Prostate gland (tissue), 2 donors: ENCODE results near the gene ADGRG1. TPM values are rescaled to one million over a fixed set of nuclear protein-coding genes. Genes with fewer than 3 reads are reported as not detected.

ENCODE experiments used
- DNase-seq: peaks from one replicate; pipeline ENCODE4 v3.0.0-alpha.2; 2019; ENCODE audit warnings: low spot score
- H3K27ac ChIP-seq, 2 donors: fragments of 200-600 bp; sonication (generic); 2 replicates each; pipeline ENCODE4 v1.5.1; 2017 to 2019
- H3K27me3 ChIP-seq: fragments of 200-600 bp; sonication (generic); replicated peaks from 2 replicates; pipeline ENCODE4 v1.5.1; 2019; ENCODE audit not compliant: insufficient read depth
- H3K36me3 ChIP-seq, 2 donors: fragments of 200-600 bp; sonication (generic); 1 replicate in 1 of 2; 2 replicates in 1 of 2; pipeline versions ENCODE4 v1.5.1 to v1.8.1; 2017 to 2019
- H3K4me1 ChIP-seq: fragments of 200-600 bp; sonication (generic); replicated peaks from 2 replicates; pipeline ENCODE4 v1.5.1; 2019
- H3K4me3 ChIP-seq, 2 donors: fragments of 200-600 bp; sonication (generic); 2 replicates each; pipeline ENCODE4 v1.5.1; 2017 to 2019
- H3K9me3 ChIP-seq: fragments of 200-600 bp; sonication (generic); 2 replicates; pipeline ENCODE4 v1.5.1; 2017
- POLR2A ChIP-seq: fragments of 450-650 bp; IDR thresholded peaks from one replicate; pipeline ENCODE4 v1.6.1; 2016; ENCODE audit warnings: antibody characterized with exemption, mild to moderate bottlenecking
- POLR2AphosphoS5 ChIP-seq: sonication (generic); formaldehyde crosslinking; IDR thresholded peaks from one replicate; pipeline ENCODE4 v1.6.1; 2017; ENCODE audit warnings: antibody characterized with exemption
- WGBS: methylation state at CpG from one replicate; pipeline ENCODE4 v1.1.5; 2018; 5-methylcytosine and 5-hydroxymethylcytosine counted together
- intact Hi-C: fragments of 100-400 bp; cut with DNase I; formaldehyde crosslinking; loops from one replicate; pipeline ENCODE4 v1.14.2; 2022
- total RNA-seq, 2 donors: library from RNA; depleted of rRNA; stranded (reverse); fragments of >200 nt; gene quantifications; one replicate each; pipeline ENCODE4 v1.1.0, GENCODE V29; 2016
- TF ChIP-seq, protein P1 (sequence below), 4 experiments: fragments of 200-600 bp in 2 of 4; fragments of 450-650 bp in 2 of 4; sonication (generic) in 2 of 4; IDR thresholded peaks; 1 replicate in 3 of 4; 2 replicates in 1 of 4; pipeline ENCODE4 v1.5.1; 2016 to 2019; ENCODE audit warnings: antibody characterized with exemption in 4 of 4, mild to moderate bottlenecking in 2 of 4, moderate library complexity in 2 of 4

ADGRG1 gene
- total RNA-seq, 2 donors from 2014 or later, result 78.5 to 347 TPM

DNA sequence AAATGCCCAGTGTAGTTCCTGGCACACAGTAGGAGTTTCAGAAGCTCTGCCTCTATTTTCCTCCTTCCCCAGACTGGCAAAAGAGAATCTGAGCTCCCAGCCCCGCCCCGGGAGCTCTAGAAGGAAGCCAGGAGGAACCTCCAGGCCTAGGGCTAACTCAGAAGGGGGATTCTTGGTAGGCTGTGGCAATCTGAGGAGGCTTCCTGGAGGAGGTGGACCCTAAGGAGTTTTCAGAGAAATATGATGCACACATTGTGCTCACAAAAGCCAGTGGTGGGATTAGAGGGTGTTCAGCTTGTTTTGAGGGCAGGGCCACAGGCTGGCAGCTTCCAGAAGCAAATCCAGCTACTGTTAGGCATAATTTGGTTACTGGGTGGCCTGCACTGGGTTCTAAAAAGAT is 10.0 kb downstream of the ADGRG1 start:
- no peaks in the 10 kb centered on the region for H3K27me3 ChIP-seq
- no peaks in the 10 kb centered on the region for H3K36me3 ChIP-seq
- 100% methylated on average over 2 of the region's 2 CpGs for WGBS
- no peak overlapping the region for H3K4me3 ChIP-seq
- peaks cover 16% of the 10 kb centered on the region for H3K4me1 ChIP-seq
- intact Hi-C loops, result no loop called here
- TF ChIP-seq POLR2AphosphoS5 (no peak), POLR2A (no peak)
- TF ChIP-seq, protein P1, sequence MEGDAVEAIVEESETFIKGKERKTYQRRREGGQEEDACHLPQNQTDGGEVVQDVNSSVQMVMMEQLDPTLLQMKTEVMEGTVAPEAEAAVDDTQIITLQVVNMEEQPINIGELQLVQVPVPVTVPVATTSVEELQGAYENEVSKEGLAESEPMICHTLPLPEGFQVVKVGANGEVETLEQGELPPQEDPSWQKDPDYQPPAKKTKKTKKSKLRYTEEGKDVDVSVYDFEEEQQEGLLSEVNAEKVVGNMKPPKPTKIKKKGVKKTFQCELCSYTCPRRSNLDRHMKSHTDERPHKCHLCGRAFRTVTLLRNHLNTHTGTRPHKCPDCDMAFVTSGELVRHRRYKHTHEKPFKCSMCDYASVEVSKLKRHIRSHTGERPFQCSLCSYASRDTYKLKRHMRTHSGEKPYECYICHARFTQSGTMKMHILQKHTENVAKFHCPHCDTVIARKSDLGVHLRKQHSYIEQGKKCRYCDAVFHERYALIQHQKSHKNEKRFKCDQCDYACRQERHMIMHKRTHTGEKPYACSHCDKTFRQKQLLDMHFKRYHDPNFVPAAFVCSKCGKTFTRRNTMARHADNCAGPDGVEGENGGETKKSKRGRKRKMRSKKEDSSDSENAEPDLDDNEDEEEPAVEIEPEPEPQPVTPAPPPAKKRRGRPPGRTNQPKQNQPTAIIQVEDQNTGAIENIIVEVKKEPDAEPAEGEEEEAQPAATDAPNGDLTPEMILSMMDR (IDR thresholded peaks at IDR 0.05), result no peak
- H3K27ac ChIP-seq, result peak overlapping the region; percentile 41 to 46
- DNase-seq, result no peak
- no peaks in the 10 kb centered on the region for H3K9me3 ChIP-seq

DNA sequence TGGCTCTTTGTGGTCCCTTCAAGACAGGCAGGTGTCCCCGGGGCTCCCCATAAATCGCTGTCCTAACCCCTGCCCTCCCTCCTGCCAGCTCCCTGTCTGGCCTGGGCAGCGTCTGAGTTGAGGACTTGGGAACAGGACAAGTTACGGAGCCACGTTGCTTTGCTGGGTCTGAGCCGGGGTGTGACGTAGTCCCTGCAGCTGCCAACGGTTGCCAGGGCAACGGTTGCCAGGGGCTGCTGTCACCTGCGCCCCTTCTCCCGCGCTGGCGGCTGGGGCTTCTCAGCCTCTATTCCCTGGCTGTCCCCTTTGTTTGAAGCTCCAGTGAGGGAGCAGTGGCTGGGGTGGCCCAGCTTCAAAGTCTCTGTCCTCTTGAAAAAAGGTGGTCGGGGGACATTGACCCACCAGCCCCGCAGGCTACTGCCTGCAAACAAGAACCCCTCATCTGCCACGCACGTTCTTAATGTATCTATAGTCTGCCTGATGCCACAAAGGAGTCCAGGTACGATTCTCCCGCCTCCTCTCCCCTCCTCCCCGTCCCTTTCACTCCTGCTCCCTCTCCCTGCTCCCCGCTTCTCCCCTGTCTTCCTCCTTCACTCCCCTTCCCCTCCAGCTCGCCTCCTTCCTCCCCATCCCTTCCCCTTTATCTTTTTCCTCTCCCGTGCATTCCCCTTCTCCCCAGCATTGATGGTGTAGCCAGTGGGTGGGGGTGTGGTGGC is 10.9 kb downstream of the ADGRG1 start:
- H3K4me1 ChIP-seq, result peaks cover 16% of the 10 kb centered on the region
- intact Hi-C loops, result no loop called here

DNA sequence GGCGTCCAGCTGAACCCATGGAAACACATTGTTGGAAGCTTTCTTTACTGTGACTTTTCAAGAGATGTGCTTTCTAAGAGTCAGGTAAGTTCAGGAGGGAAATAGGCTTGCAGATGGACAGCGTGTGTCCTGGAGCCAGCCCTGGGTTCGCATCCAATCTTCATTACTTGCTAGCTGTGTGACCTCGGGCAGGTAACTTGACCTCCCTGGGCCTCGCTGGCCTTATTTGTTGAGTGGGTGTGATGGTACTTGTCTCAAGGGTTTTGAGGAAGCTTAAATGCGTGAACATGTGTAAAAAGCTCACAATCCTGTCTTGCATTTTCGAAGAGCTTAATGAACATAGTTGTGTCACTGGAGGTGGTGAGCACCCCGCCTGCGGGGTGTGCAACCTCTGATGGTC is 11.8 kb downstream of the ADGRG1 start:
- H3K4me3 ChIP-seq, result no peak overlapping the region
- intact Hi-C loops, result no loop called here
- no peak overlapping the region for H3K27ac ChIP-seq
- no peak for DNase-seq
- TF ChIP-seq POLR2AphosphoS5, result no peak
- TF ChIP-seq, protein P1 (IDR thresholded peaks at IDR 0.05), result no peak
- TF ChIP-seq POLR2A, result no peak
- no peaks in the 10 kb centered on the region for H3K36me3 ChIP-seq
- 89% methylated on average over 9 of the region's 9 CpGs for WGBS
- peaks cover 10% of the 10 kb centered on the region for H3K4me1 ChIP-seq
- no peaks in the 10 kb centered on the region for H3K9me3 ChIP-seq
- H3K27me3 ChIP-seq, result no peaks in the 10 kb centered on the region

More for the DNA sequence above, 10.9 kb downstream of the ADGRG1 start:
- TF ChIP-seq POLR2A (peak; percentile 18), POLR2AphosphoS5 (no peak)
- TF ChIP-seq, protein P1 (IDR thresholded peaks at IDR 0.05), result no peak
- WGBS, result 26% methylated on average over 23 of the region's 23 CpGs
- no peak overlapping the region for H3K4me3 ChIP-seq
- no peaks in the 10 kb centered on the region for H3K27me3 ChIP-seq
- peak overlapping the region; percentile 41 to 46 for H3K27ac ChIP-seq
- H3K9me3 ChIP-seq, result no peaks in the 10 kb centered on the region
- H3K36me3 ChIP-seq, result no peaks in the 10 kb centered on the region
- DNase-seq, result peak; percentile 54

DNA sequence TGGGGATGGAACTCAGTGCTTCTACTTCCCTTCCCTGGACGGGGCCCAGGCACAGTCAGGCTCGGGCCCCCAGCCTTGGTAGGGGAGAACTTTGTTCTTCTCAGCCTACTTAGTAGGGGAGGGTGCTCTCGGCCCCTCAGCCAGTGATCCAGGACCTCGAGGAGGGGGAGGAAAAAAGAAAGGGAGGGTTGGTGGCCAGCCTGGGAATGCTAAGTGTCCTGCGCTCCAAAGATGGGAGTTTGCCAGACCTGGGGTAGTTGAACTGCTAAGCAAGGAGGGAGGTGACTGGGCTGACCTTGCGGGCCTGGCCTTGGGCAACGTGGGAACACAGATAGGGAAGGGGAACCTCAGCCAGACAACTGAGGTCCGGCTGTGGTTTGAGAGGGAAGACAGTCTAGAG is 12.2 kb downstream of the ADGRG1 start:
- intact Hi-C loops, result no loop called here
- Histone ChIP-seq H3K27me3 (no peaks in the 10 kb centered on the region), H3K4me1 (peaks cover 6% of the 10 kb centered on the region), H3K4me3 (no peak overlapping the region), H3K36me3 (no peaks in the 10 kb centered on the region), H3K9me3 (no peaks in the 10 kb centered on the region), H3K27ac (no peak overlapping the region)
- WGBS, result 70% methylated on average over 8 of the region's 8 CpGs
- TF ChIP-seq, protein P1 (IDR thresholded peaks at IDR 0.05), result no peak
- TF ChIP-seq POLR2AphosphoS5 (no peak), POLR2A (no peak)
- DNase-seq, result no peak
